SK-N-SH treated with all-trans-retinoic acid at 6 μM for 48 hours (cell line): ENCODE data around the gene DRD4.

ENCODE experiments used
- ATAC-seq: fragments of 200-7000 bp; cut with Tn5 transposase; 3 replicates; pipeline ENCODE4 v1.9.1; 2020; ENCODE audit warnings: mild to moderate bottlenecking, moderate library complexity
- ARNTL ChIP-seq: fragments of 450-650 bp; formaldehyde crosslinking; IDR thresholded peaks from 2 replicates; pipeline ENCODE4 v1.5.0; 2020; ENCODE audit warnings: low read depth, mild to moderate bottlenecking, moderate library complexity, borderline replicate concordance
- BACH2 ChIP-seq: fragments of 250-450 bp; sonication (Bioruptor Pico); IDR thresholded peaks from 2 replicates; pipeline ENCODE4 v1.9.0; 2021; ENCODE audit warnings: mild to moderate bottlenecking, borderline replicate concordance
- CSDC2 ChIP-seq: fragments of 250-450 bp; sonication (Bioruptor Pico); IDR thresholded peaks from 2 replicates; pipeline ENCODE4 v1.5.0; 2020; ENCODE audit warnings: mild to moderate bottlenecking, moderate library complexity
- ESRRG ChIP-seq: fragments of 250-450 bp; sonication (Bioruptor Pico); IDR thresholded peaks from 2 replicates; pipeline ENCODE4 v1.6.1; 2021; ENCODE audit warnings: mild to moderate bottlenecking
- GLIS3 ChIP-seq: fragments of 250-450 bp; sonication (Bioruptor Pico); IDR thresholded peaks from 2 replicates; pipeline ENCODE4 v1.5.0; 2020; ENCODE audit warnings: mild to moderate bottlenecking, moderate library complexity
- ISL1 ChIP-seq: fragments of 250-450 bp; sonication (Bioruptor Pico); IDR thresholded peaks from 2 replicates; pipeline ENCODE4 v2.1.2; 2022; ENCODE audit warnings: mild to moderate bottlenecking, moderate library complexity
- OSR1 ChIP-seq: fragments of 250-450 bp; sonication (Bioruptor Pico); IDR thresholded peaks from 2 replicates; pipeline ENCODE4 v1.8.0; 2022; ENCODE audit warnings: moderate library complexity, mild to moderate bottlenecking, inconsistent platforms
- PATZ1 ChIP-seq: fragments of 250-450 bp; sonication (Bioruptor Pico); IDR thresholded peaks from 2 replicates; pipeline ENCODE4 v1.8.0; 2020; ENCODE audit warnings: mild to moderate bottlenecking, moderate library complexity, borderline replicate concordance
- PPARA ChIP-seq: fragments of 250-450 bp; sonication (Bioruptor Pico); IDR thresholded peaks from 2 replicates; pipeline ENCODE4 v1.5.0; 2020; ENCODE audit warnings: mild to moderate bottlenecking, borderline replicate concordance
- RARB ChIP-seq: fragments of 250-450 bp; sonication (Bioruptor Pico); IDR thresholded peaks from 2 replicates; pipeline ENCODE4 v1.8.0; 2021; ENCODE audit warnings: mild to moderate bottlenecking, moderate library complexity
- TOX ChIP-seq: fragments of 250-450 bp; sonication (Bioruptor Pico); IDR thresholded peaks from 2 replicates; pipeline ENCODE4 v1.8.0; 2021; ENCODE audit warnings: mild to moderate bottlenecking, moderate library complexity, borderline replicate concordance
- ZC3H10 ChIP-seq: fragments of 250-450 bp; sonication (Bioruptor Pico); IDR thresholded peaks from 2 replicates; pipeline ENCODE4 v1.5.1; 2021; ENCODE audit warnings: mild to moderate bottlenecking, moderate library complexity
- ZFP3 ChIP-seq: fragments of 250-450 bp; sonication (Bioruptor Pico); IDR thresholded peaks from 2 replicates; pipeline ENCODE4 v1.5.0; 2020; ENCODE audit warnings: mild to moderate bottlenecking, moderate library complexity
- ZFP30 ChIP-seq: fragments of 450-650 bp; formaldehyde crosslinking; IDR thresholded peaks from 2 replicates; pipeline ENCODE4 v1.5.0; 2022; ENCODE audit warnings: mild to moderate bottlenecking, moderate library complexity
- ZNF565 ChIP-seq: fragments of 450-650 bp; formaldehyde crosslinking; conservative IDR thresholded peaks from 2 replicates; pipeline ENCODE4 v1.5.0; 2020; ENCODE audit warnings: low read depth, mild to moderate bottlenecking, moderate library complexity
- ZNF70 ChIP-seq: fragments of 450-650 bp; formaldehyde crosslinking; IDR thresholded peaks from 2 replicates; pipeline ENCODE4 v1.5.0; 2020; ENCODE audit warnings: mild to moderate bottlenecking, moderate library complexity
- ZNF8 ChIP-seq: fragments of 450-650 bp; formaldehyde crosslinking; IDR thresholded peaks from 2 replicates; pipeline ENCODE4 v1.5.0; 2020; ENCODE audit warnings: mild to moderate bottlenecking, moderate library complexity
- TF ChIP-seq, protein P1 (sequence below): fragments of 250-450 bp; sonication (Bioruptor Pico); IDR thresholded peaks from 2 replicates; pipeline ENCODE4 v1.8.0; 2021; ENCODE audit warnings: low read depth, mild to moderate bottlenecking, moderate library complexity, borderline replicate concordance
- TF ChIP-seq, protein P2 (sequence below): fragments of 250-450 bp; sonication (Bioruptor Pico); IDR thresholded peaks from 2 replicates; pipeline ENCODE4 v1.5.0; 2020; ENCODE audit warnings: mild to moderate bottlenecking, moderate library complexity
- TF ChIP-seq, protein P3 (sequence below): fragments of 250-450 bp; sonication (Bioruptor Pico); IDR thresholded peaks from 2 replicates; pipeline ENCODE4 v1.5.1; 2020; ENCODE audit warnings: low read depth, mild to moderate bottlenecking, moderate library complexity

DRD4 gene

GRCh38 chr11:626475-627307, 10.4 kb upstream of the DRD4 start, which contains the start of gene SCT:
SCT (minus strand) TSS chr11:627181; CDS start chr11:627143, 38 bp downstream.
- no peak for TF ChIP-seq PPARA (CRISPR knock-in tag)
- no peak for TF ChIP-seq ZC3H10
- no peak for TF ChIP-seq OSR1 (CRISPR knock-in tag)
- TF ChIP-seq ZNF70 (CRISPR knock-in tag), result no peak
- no peak for TF ChIP-seq PATZ1 (CRISPR knock-in tag)
- TF ChIP-seq, protein P1, sequence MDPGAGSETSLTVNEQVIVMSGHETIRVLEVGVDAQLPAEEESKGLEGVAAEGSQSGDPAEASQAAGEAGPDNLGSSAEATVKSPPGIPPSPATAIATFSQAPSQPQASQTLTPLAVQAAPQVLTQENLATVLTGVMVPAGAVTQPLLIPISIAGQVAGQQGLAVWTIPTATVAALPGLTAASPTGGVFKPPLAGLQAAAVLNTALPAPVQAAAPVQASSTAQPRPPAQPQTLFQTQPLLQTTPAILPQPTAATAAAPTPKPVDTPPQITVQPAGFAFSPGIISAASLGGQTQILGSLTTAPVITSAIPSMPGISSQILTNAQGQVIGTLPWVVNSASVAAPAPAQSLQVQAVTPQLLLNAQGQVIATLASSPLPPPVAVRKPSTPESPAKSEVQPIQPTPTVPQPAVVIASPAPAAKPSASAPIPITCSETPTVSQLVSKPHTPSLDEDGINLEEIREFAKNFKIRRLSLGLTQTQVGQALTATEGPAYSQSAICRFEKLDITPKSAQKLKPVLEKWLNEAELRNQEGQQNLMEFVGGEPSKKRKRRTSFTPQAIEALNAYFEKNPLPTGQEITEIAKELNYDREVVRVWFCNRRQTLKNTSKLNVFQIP (CRISPR knock-in tag), result no peak
- TF ChIP-seq ZNF565 (CRISPR knock-in tag), result no peak
- TF ChIP-seq, all 23 proteins: peak for 0
- ATAC-seq, result no peak

DNA sequence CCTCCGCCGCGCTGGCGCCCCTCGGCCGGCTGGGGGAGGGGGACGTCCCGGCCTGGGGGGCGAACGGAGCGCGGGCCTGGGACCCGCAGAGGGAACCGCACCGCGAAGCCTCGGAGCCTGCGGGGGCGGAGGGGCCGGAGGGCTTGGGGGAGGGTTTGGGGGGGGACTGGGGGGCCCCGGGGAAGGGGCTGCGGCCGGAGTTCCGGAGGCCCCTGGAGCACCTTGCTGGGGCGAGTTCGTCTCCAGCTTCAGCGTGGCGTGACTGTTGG, 9.8 kb upstream of the DRD4 start:
- no peak for TF ChIP-seq BACH2 (CRISPR knock-in tag)
- no peak for TF ChIP-seq ISL1
- no peak for ATAC-seq

- ATAC-seq, result no peak; the same call in 2 of the 3 replicates
- TF ChIP-seq ZC3H10 (no peak), GLIS3 (CRISPR knock-in tag) (no peak), BACH2 (CRISPR knock-in tag) (no peak), RARB (CRISPR knock-in tag) (no peak), TOX (CRISPR knock-in tag) (no peak), ZFP3 (CRISPR knock-in tag) (no peak), ZNF70 (CRISPR knock-in tag) (no peak), ARNTL (no peak), ZFP30 (no peak)
- TF ChIP-seq, protein P2, sequence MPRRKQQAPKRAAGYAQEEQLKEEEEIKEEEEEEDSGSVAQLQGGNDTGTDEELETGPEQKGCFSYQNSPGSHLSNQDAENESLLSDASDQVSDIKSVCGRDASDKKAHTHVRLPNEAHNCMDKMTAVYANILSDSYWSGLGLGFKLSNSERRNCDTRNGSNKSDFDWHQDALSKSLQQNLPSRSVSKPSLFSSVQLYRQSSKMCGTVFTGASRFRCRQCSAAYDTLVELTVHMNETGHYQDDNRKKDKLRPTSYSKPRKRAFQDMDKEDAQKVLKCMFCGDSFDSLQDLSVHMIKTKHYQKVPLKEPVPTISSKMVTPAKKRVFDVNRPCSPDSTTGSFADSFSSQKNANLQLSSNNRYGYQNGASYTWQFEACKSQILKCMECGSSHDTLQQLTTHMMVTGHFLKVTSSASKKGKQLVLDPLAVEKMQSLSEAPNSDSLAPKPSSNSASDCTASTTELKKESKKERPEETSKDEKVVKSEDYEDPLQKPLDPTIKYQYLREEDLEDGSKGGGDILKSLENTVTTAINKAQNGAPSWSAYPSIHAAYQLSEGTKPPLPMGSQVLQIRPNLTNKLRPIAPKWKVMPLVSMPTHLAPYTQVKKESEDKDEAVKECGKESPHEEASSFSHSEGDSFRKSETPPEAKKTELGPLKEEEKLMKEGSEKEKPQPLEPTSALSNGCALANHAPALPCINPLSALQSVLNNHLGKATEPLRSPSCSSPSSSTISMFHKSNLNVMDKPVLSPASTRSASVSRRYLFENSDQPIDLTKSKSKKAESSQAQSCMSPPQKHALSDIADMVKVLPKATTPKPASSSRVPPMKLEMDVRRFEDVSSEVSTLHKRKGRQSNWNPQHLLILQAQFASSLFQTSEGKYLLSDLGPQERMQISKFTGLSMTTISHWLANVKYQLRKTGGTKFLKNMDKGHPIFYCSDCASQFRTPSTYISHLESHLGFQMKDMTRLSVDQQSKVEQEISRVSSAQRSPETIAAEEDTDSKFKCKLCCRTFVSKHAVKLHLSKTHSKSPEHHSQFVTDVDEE (CRISPR knock-in tag), result no peak
These were observed 9.0 kb upstream of the DRD4 start for GRCh38 chr11:628056-628455.

GRCh38 chr11:629237-629583, 7.9 kb upstream of the DRD4 start:
- no peak for ATAC-seq
- TF ChIP-seq RARB (CRISPR knock-in tag) (no peak), ESRRG (CRISPR knock-in tag) (no peak), ARNTL (no peak), PPARA (CRISPR knock-in tag) (no peak), ZFP3 (CRISPR knock-in tag) (no peak), GLIS3 (CRISPR knock-in tag) (no peak), ZNF8 (no peak), ZNF70 (CRISPR knock-in tag) (no peak), ZFP30 (no peak), CSDC2 (CRISPR knock-in tag) (no peak), ZNF565 (CRISPR knock-in tag) (no peak), ISL1 (no peak), BACH2 (CRISPR knock-in tag) (no peak), TOX (CRISPR knock-in tag) (no peak), ZC3H10 (no peak)
- TF ChIP-seq, protein P2 (CRISPR knock-in tag), result no peak
- TF ChIP-seq, protein P1 (CRISPR knock-in tag), result no peak
- TF ChIP-seq, protein P3, sequence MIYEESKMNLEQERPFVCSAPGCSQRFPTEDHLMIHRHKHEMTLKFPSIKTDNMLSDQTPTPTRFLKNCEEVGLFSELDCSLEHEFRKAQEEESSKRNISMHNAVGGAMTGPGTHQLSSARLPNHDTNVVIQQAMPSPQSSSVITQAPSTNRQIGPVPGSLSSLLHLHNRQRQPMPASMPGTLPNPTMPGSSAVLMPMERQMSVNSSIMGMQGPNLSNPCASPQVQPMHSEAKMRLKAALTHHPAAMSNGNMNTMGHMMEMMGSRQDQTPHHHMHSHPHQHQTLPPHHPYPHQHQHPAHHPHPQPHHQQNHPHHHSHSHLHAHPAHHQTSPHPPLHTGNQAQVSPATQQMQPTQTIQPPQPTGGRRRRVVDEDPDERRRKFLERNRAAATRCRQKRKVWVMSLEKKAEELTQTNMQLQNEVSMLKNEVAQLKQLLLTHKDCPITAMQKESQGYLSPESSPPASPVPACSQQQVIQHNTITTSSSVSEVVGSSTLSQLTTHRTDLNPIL (CRISPR knock-in tag), result no peak
